NCI-H187 treated with DMSO at 0.1 percent for 48 hours (cell line): ENCODE data around the gene OR10D3.
"Not testable (repeated sequence)": the region's sequence is repeated elsewhere in the genome, so short reads cannot be mapped to it uniquely, and the experiment has no call there.

ENCODE experiments used
- DNase-seq: peaks from one replicate; lab custom pipeline; 2025; lab: John Stamatoyannopoulos, UW

OR10D3 gene

DNA sequence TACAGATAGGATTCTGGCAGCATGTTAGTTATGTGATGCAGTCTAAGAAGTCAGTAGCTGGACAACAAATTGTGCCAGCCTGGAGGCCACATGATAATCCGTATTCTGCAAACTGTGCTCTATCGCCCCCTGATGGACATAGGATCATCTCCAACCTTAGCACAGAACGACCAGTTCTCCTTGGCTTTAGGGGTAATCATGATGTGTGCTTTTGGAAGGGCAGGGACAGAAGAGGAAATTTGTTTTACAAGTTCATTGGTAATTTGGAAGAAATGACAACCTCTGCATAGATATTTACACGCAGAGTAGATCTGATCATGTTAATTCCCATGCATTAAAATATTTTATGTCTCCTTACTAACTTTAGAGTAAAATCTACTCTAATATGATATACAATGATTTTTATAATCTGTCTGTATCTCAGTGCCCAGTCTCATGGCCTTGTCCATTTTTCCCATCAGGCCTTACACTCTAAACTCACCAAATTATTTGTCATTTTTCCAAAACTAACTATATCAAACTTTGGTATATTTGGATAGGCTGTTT is 12.1 kb downstream of the OR10D3 start:
- DNase-seq = no peak

DNA sequence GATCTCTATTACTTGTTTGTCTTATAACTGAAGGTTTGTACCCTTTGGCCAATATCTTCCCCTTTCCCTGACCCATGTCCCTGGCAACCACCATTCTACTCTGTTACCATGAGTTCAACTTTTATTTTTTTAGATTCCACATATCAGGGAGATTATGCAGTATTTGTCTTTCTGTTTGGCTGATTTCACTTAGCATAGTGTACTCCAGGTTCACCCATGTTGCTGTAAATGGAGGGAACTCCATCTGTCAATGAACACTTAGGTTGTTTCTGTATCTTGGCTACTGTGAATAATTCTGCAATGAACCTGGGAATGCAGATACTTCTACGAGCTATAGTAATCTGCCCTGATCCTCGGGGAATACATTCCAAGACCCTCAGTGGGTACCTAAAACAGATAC is 14.9 kb downstream of the OR10D3 start:
- no peak for DNase-seq

DNA sequence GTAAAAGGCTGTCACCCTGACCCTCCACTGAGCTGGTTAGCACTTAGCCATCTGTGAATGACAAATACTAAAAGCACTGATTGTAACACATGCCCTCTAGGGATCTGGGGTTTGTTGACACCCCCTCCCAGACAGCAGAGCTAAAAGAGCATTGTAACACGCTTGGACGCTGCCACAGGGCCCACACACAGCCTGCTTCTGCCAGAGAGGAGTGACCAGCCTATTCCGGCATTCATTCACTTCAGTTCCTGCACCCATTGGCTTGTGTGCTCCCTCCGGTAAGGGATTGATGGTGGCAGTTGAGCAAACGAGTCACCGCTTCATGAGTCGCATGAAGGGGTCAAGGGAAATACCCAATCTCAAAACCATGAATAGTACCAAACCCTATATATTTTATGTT is 15.8 kb downstream of the OR10D3 start:
- no peak for DNase-seq

- no peak for DNase-seq
Observed at GRCh38 chr11:124199702-124200101, 16.6 kb downstream of the OR10D3 start.

DNA sequence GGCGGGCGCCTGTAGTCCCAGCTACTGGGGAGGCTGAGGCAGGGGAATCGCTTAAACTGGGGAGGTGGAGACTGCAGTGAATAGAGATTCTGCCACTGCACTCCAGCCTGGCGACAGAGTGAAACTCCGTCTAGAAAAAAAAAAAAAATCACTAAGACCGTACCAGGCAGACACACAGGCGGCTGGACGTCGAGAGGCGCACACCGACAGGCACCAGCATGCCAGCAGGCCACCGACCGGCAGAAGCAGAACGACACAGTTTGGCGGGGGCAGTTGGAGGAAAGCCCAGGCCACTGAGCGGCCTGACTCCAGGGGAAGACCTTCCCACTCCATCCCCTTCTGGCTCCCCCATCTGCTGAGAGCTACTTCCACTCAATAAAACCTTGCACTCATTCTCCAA is 17.5 kb downstream of the OR10D3 start:
- DNase-seq = no peak

DNA sequence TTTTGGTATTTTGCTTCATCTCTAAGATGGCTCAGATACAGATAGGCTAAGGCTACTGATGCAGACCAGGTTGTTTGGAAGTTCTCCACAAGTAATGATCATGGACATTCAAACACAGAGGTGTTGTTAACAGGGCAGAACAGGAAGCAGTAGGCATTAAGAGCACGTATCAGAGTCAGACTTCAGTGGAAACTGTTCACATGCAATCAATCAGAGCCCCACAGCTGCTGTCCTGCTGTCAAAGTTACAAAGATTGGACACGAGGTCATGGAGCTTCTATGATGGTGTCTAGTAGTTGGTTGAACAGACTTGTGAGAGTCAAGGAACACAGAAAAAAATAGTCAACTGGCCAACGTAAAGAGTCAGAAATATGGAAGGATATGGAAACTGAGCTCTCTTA is 19.8 kb downstream of the OR10D3 start:
- no peak for DNase-seq

- no peak for DNase-seq
Observed at GRCh38 chr11:124204008-124204407, 20.9 kb downstream of the OR10D3 start.

GRCh38 chr11:124207102-124207792 is 24.1 kb downstream of the OR10D3 start:
- DNase-seq = no peak

- no peak for DNase-seq
Observed at GRCh38 chr11:124209824-124210357, 26.7 kb downstream of the OR10D3 start.

- DNase-seq = no peak
Observed at GRCh38 chr11:124210421-124210820, 27.3 kb downstream of the OR10D3 start.

DNA sequence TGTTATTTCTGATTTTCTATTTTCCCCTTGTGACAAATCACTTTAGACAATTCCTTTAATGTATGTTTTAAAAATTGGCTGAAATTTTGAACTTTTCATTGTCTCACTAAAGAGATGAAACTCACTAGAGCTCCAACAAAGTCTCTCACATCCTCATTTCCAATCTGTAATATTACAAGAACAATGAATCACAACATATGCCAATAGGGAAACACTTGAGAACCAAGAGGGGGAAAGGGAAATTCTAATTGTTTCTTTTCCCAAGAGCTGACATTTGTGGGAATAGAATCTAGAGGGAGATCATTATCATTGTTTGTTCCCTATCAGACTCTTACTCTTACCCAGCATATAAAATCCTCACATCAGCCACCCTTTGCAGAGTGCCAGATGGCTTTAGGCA is 28.2 kb downstream of the OR10D3 start:
- DNase-seq = no peak

DNA sequence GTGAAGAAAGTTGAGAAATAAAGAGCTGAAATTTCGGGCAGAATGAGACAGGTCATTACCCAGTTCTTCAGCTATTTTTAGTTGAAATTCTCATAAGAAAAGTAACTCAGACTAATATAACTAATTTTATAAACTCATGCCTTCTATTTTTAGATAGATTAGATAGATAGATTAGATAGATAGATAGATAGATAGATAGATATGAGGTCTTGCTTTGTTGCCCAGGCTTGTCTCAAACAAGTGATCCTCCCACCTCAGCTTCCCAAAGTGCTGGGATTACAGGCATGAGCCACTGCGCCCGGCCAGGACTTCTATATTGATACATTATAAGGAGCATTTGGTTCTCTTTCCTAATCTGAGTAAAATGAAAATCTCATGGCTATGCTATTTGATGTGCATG is 30.9 kb downstream of the OR10D3 start:
- DNase-seq = no peak

GRCh38 chr11:124219126-124219525 is 36.0 kb downstream of the OR10D3 start:
- no peak for DNase-seq

DNA sequence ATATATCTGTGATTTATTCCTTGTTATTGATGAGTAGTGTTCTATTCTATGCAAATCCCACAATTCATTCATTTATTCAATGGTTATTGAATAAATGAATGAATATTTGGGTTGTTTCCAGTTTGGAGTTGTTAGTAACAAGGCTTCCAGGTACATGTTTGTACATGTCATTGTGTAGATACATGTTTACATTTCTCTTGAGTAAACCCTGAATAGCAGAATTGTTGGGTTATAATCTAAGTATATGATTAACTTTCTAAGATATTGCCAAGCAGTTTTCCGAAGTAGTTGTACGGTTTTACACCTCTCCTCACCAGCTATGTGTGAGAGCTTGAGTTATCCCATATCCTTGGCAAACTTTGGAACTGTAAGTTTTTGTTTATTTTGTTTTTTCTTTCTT is 39.3 kb downstream of the OR10D3 start:
- no peak for DNase-seq

- DNase-seq = not testable (repeated sequence)
Observed at GRCh38 chr11:124224618-124225423, 41.7 kb downstream of the OR10D3 start.

GRCh38 chr11:124225471-124225870 is 42.3 kb downstream of the OR10D3 start:
- DNase-seq = no peak

- no peak for DNase-seq
Observed at GRCh38 chr11:124233376-124233775, 50.2 kb downstream of the OR10D3 start.
